SK-N-SH (cell line): ENCODE measurements around the gene DNAJC2. TPM values are rescaled to one million over a fixed set of nuclear protein-coding genes. Genes with fewer than 3 reads are reported as not detected.

ENCODE experiments used
- CTCF ChIA-PET: fragments of 300-600, 350-600 bp; formaldehyde crosslinking; extraction: SDS; loops from one replicate; lab custom pipeline; 2021; lab: Yijun Ruan, JAX
- POLR2A ChIA-PET: fragments of 350-600 bp; sonication (Branson Sonifier 250); formaldehyde crosslinking; extraction: SDS; loops from one replicate; lab custom pipeline; 2020; ENCODE audit warnings: antibody characterized with exemption, inconsistent platforms; lab: Yijun Ruan, JAX
- DNase-seq: peaks from one replicate; pipeline ENCODE4 v3.0.0; 2012
- H2AFZ ChIP-seq: fragments of 200-600 bp; sonication (generic); 2 replicates; pipeline ENCODE4 v1.8.1; 2016; ENCODE audit warnings: antibody characterized with exemption, mild to moderate bottlenecking, low read depth
- H3F3A ChIP-seq: fragments of 200-600 bp; sonication (generic); replicated peaks from 2 replicates; pipeline ENCODE3; 2016; ENCODE audit warnings: antibody characterized with exemption, mild to moderate bottlenecking; ENCODE audit not compliant: insufficient read depth
- H3K27ac ChIP-seq, 2 experiments: fragments of 200-500 bp in 1 of 2; fragments of 200-600 bp in 1 of 2; sonication (Bioruptor generic) in 1 of 2; sonication (generic), shearing (Covaris generic) in 1 of 2; 2 replicates each; pipeline versions ENCODE4 v1.5.1 to v1.6.1; 2014 to 2016; ENCODE audit warnings: low read depth in 2 of 2, inconsistent platforms in 1 of 2, low read length in 1 of 2, mild to moderate bottlenecking in 1 of 2, mixed read lengths in 1 of 2
- H3K27me3 ChIP-seq: fragments of 200-600 bp; sonication (generic), shearing (Covaris generic); 2 replicates; pipeline ENCODE4 v1.6.1; 2016; ENCODE audit warnings: mixed run types; ENCODE audit not compliant: insufficient read depth
- H3K36me3 ChIP-seq, 2 experiments: fragments of 200-500 bp in 1 of 2; fragments of 200-600 bp in 1 of 2; sonication (Bioruptor generic) in 1 of 2; sonication (generic) in 1 of 2; replicated peaks in 1 of 2; 2 replicates each; pipeline versions ENCODE3 to v1.5.1; 2014 to 2016; ENCODE audit warnings: low read length in 1 of 2, mild to moderate bottlenecking in 1 of 2; ENCODE audit not compliant: insufficient read depth in 2 of 2, control insufficient read depth in 1 of 2
- H3K4me1 ChIP-seq, 2 experiments: fragments of 200-500 bp in 1 of 2; fragments of 200-600 bp in 1 of 2; sonication (Bioruptor generic) in 1 of 2; sonication (generic), shearing (Covaris generic) in 1 of 2; 2 replicates each; pipeline versions ENCODE4 v1.5.1 to v1.6.1; 2014 to 2016; ENCODE audit warnings: low read depth in 1 of 2, low read length in 1 of 2, mixed run types in 1 of 2; ENCODE audit not compliant: insufficient read depth in 2 of 2, control insufficient read depth in 1 of 2
- H3K4me2 ChIP-seq: fragments of 200-600 bp; sonication (generic), shearing (Covaris generic); 2 replicates; pipeline ENCODE4 v1.6.1; 2017; ENCODE audit warnings: mixed run types
- H3K4me3 ChIP-seq, 2 experiments: fragments of 200-500 bp in 1 of 2; fragments of 200-600 bp in 1 of 2; sonication (Bioruptor generic) in 1 of 2; sonication (generic), shearing (Covaris generic) in 1 of 2; 2 replicates each; pipeline versions ENCODE4 v1.5.1 to v1.8.1; 2014 to 2016; ENCODE audit warnings: low read depth in 2 of 2, inconsistent platforms in 1 of 2, low read length in 1 of 2, mild to moderate bottlenecking in 1 of 2, mixed read lengths in 1 of 2, moderate library complexity in 1 of 2
- H3K79me2 ChIP-seq: fragments of 200-600 bp; sonication (generic); 2 replicates; pipeline ENCODE4 v1.8.1; 2017; ENCODE audit warnings: mild to moderate bottlenecking; ENCODE audit not compliant: insufficient read depth
- H3K9ac ChIP-seq: fragments of 200-600 bp; sonication (generic); 2 replicates; pipeline ENCODE4 v1.6.1; 2017; ENCODE audit warnings: mixed run types
- H3K9me2 ChIP-seq: fragments of 200-600 bp; sonication (generic); 2 replicates; pipeline ENCODE4 v1.6.1; 2017; ENCODE audit warnings: mixed run types
- H3K9me3 ChIP-seq: fragments of 200-600 bp; sonication (generic); 2 replicates; pipeline ENCODE4 v1.6.1; 2017; ENCODE audit warnings: mixed run types, mild to moderate bottlenecking, moderate library complexity
- H4K20me1 ChIP-seq: fragments of 200-600 bp; sonication (generic); 2 replicates; pipeline ENCODE4 v1.6.1; 2017; ENCODE audit warnings: mild to moderate bottlenecking, mixed run types; ENCODE audit not compliant: insufficient read depth
- CHD2 ChIP-seq: fragments of 150-350 bp; IDR thresholded peaks from 2 replicates; pipeline ENCODE4 v1.6.1; 2018; ENCODE audit warnings: low read length; ENCODE audit not compliant: partially characterized antibody
- ELF1 ChIP-seq: IDR thresholded peaks from 2 replicates; pipeline ENCODE4 v1.4.0; 2012
- EP300 ChIP-seq, 2 experiments: IDR thresholded peaks; 2 replicates each; pipeline versions ENCODE4 v1.4.0 to v1.6.1; 2012; ENCODE audit warnings: borderline replicate concordance in 1 of 2, low read depth in 1 of 2, low read length in 1 of 2
- EZH2phosphoT487 ChIP-seq: fragments of 200-600 bp; sonication (generic); IDR thresholded peaks from 2 replicates; pipeline ENCODE4 v1.6.1; 2017; ENCODE audit warnings: low read depth, mixed run types, mild to moderate bottlenecking, antibody characterized with exemption, moderate library complexity, borderline replicate concordance
- FOXJ3 ChIP-seq: sonication (generic); formaldehyde crosslinking; IDR thresholded peaks from 2 replicates; pipeline ENCODE4 v1.5.1; 2020; ENCODE audit warnings: mild to moderate bottlenecking, missing genetic modification reagents
- GABPA ChIP-seq: IDR thresholded peaks from 2 replicates; pipeline ENCODE4 v1.4.0; 2012; ENCODE audit warnings: low read depth, mild to moderate bottlenecking
- JUND ChIP-seq: IDR thresholded peaks from 2 replicates; pipeline ENCODE4 v1.4.0; 2012
- MEF2A ChIP-seq: IDR thresholded peaks from 2 replicates; pipeline ENCODE4 v1.4.0; 2012; ENCODE audit warnings: low read depth, borderline replicate concordance
- POLR2AphosphoS5 ChIP-seq: IDR thresholded peaks from 2 replicates; pipeline ENCODE4 v1.6.1; 2012; ENCODE audit warnings: low read depth, low read length
- RAD21 ChIP-seq: IDR thresholded peaks from 2 replicates; pipeline ENCODE4 v1.6.1; 2012; ENCODE audit warnings: mild to moderate bottlenecking, low read length
- RCOR1 ChIP-seq: fragments of 150-350 bp; IDR thresholded peaks from 2 replicates; pipeline ENCODE4 v1.6.1; 2017; ENCODE audit warnings: antibody characterized with exemption, low read length
- SMC3 ChIP-seq: IDR thresholded peaks from 2 replicates; pipeline ENCODE4 v1.6.1; 2012; ENCODE audit warnings: low read depth, low read length, improper control_type of control experiment
- TAF1 ChIP-seq: IDR thresholded peaks from 2 replicates; pipeline ENCODE4 v1.6.1; 2012; ENCODE audit warnings: low read depth, mild to moderate bottlenecking, low read length, moderate library complexity, borderline replicate concordance
- TCF12 ChIP-seq: IDR thresholded peaks from 2 replicates; pipeline ENCODE4 v1.4.0; 2012
- TEAD4 ChIP-seq: IDR thresholded peaks from 2 replicates; pipeline ENCODE4 v1.4.0; 2012; ENCODE audit warnings: mild to moderate bottlenecking, borderline replicate concordance; ENCODE audit not compliant: insufficient read depth
- YY1 ChIP-seq: IDR thresholded peaks from 2 replicates; pipeline ENCODE4 v1.4.0; 2012; ENCODE audit warnings: low read depth, mild to moderate bottlenecking
- WGBS: methylation state at CpG from one replicate; pipeline ENCODE4 v1.1.6; 2017; ENCODE audit warnings: low lambda C conversion rate; 5-methylcytosine and 5-hydroxymethylcytosine counted together
- polyA plus RNA-seq, 3 experiments: library from polyadenylated mRNA; depleted of rRNA; stranded (reverse); fragments of >200 nt; gene quantifications; 2 replicates each; pipeline ENCODE4 v1.2.3, GENCODE V29; 2012
- TF ChIP-seq, protein P1 (sequence below): IDR thresholded peaks from 2 replicates; pipeline ENCODE4 v1.4.0; 2012; ENCODE audit warnings: low read depth
- TF ChIP-seq, protein P2 (sequence below): IDR thresholded peaks from 2 replicates; pipeline ENCODE4 v1.6.1; 2012; ENCODE audit warnings: mild to moderate bottlenecking, low read depth, low read length, moderate library complexity
- TF ChIP-seq, protein P3 (sequence below): IDR thresholded peaks from 2 replicates; pipeline ENCODE4 v1.4.0; 2012; ENCODE audit warnings: low read depth, borderline replicate concordance
- TF ChIP-seq, protein P4 (sequence below): fragments of 200-600 bp; sonication (generic); IDR thresholded peaks from 2 replicates; pipeline ENCODE4 v1.6.1; 2017; ENCODE audit warnings: antibody characterized with exemption, mild to moderate bottlenecking, moderate library complexity

DNAJC2 gene
- polyA plus RNA-seq, 1 of the 3 experiments (the other 2 are of a cell fraction), result 18.9 TPM

DNA sequence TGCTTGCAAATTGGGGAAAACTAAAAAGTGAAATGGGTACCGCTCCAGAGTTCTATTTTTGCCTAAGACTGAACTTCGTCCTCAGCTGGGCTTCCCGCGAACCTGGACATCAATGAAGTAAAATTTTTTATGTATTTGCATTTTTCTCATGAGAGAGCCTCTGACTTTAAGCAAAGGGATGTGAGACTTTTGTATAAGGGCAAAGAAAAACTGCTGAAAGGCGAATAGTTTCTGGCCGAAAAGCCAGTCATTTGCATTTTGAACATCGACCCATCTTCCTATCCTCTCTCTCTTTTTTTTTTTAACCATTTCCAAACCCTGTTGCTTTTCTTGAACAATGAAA lies 46.8 kb downstream of the DNAJC2 start:
- Histone ChIP-seq H3K79me2 (peaks cover 51% of the 10 kb centered on the region), H3K4me1 (peaks cover 7 to 15% of the 10 kb centered on the region in 2 experiments; a peak in 2 of 4 replicates), H3K27ac (peak overlapping the region; percentile 78 to 89), H3K4me2 (peak overlapping the region; percentile 90), H3K9me3 (no peaks in the 10 kb centered on the region), H2AFZ (peak overlapping the region; percentile 100), H3K27me3 (no peaks in the 10 kb centered on the region), H3K9me2 (no peaks in the 10 kb centered on the region), H3K4me3 (peak overlapping the region; percentile 89 to 95), H3F3A (peaks cover 11% of the 10 kb centered on the region), H3K9ac (peak overlapping the region; percentile 88), H3K36me3 (peaks cover 38 to 42% of the 10 kb centered on the region in 2 experiments), H4K20me1 (no peaks in the 10 kb centered on the region)
- TF ChIP-seq EP300 (IDR thresholded peaks at IDR 0.05; ENCODE audit: borderline replicate concordance in 1 of 2, low read depth in 1 of 2, low read length in 1 of 2) (no peak), TEAD4 (no peak), EZH2phosphoT487 (no peak), GABPA (no peak), POLR2AphosphoS5 (no peak)
- 0% methylated on average over 7 of the region's 7 CpGs for WGBS
- POLR2A ChIA-PET, result interaction anchor here (1.9 kb wide), 1 partner anchor 12 kb away, joined by 6 read pairs; no protein-coding TSS in a partner anchor
- CTCF ChIA-PET, result interaction anchor here (0.9 to 2.6 kb wide), 9 partner anchors 9 to 208 kb away, joined by 3 to 17 read pairs (median 3); no protein-coding TSS in a partner anchor
- DNase-seq, result no peak

DNA sequence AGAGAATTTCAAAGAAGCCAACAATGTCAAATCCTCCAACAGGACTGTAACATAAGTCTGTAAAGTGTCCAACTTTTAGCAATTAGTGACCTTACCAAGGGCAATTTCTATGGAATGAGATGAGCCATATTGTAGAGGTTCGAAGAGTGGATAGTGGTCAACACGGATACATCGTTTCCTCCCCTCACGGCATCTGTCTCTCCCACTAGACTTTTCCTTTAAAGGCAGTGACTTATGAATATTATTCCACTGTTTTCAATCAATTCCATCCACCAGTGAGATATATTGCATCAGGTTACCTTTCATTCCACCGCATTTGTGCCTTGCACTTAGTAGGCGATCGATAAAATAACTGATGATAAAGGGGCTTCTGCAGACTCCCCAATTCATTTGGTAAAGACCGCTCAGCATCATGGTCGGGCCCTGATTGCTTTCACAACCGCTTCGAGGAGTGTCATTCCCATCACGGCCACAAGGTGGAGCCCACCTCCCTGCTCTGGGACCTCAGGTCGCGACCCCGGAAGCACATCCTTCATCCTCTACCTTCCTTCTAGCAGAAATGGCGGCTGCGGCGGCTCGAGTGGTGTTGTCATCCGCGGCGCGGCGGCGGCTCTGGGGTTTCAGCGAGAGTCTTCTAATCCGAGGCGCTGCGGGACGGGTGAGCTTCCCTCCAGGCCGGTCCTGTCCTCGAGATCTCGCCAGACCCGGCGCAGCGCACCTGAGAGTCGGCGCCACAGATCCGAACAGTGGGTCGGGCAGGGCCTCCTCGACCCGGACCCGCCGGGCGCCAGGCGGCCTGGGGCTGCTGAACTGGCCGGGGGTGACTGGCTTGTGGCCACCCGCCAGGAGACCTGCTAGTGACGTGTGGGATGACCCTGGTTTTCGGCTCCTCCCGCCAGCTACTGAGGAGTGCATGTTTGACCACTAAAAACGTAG lies 47.4 kb downstream of the DNAJC2 start, which contains the start of gene PMPCB:
Gene PMPCB (plus strand): TSS at position 535 of the 936 bp plus-strand sequence. CDS start 25 bp downstream, at position 560.
- CTCF ChIA-PET, result interaction anchor here (0.9 to 2.6 kb wide), 12 partner anchors 9 to 207 kb away, joined by 3 to 17 read pairs (median 3); no protein-coding TSS in a partner anchor
- POLR2A ChIA-PET, result no interaction called here
- no peaks in the 10 kb centered on the region for H3K27me3 ChIP-seq
- no peaks in the 10 kb centered on the region for H4K20me1 ChIP-seq
- H3K4me3 ChIP-seq, result peak within 1 kb of the TSS; percentile 89 to 95
- peaks cover 11% of the 10 kb centered on the region for H3F3A ChIP-seq
- WGBS, result 8% methylated on average over 27 of the region's 52 CpGs
- no peaks in the 10 kb centered on the region for H3K9me2 ChIP-seq
- peak within 1 kb of the TSS; percentile 90 for H3K4me2 ChIP-seq
- peaks cover 7 to 15% of the 10 kb centered on the region in 2 experiments; a peak in 2 of 4 replicates for H3K4me1 ChIP-seq
- H2AFZ ChIP-seq, result peak within 1 kb of the TSS; percentile 100
- DNase-seq, result peak; percentile 96
- peak within 1 kb of the TSS; percentile 78 to 89 for H3K27ac ChIP-seq
- H3K9me3 ChIP-seq, result no peaks in the 10 kb centered on the region
- H3K36me3 ChIP-seq, result peaks cover 33 to 35% of the 10 kb centered on the region in 2 experiments
- peak within 1 kb of the TSS; percentile 88 for H3K9ac ChIP-seq
- peaks cover 46% of the 10 kb centered on the region for H3K79me2 ChIP-seq
- TF ChIP-seq RAD21, result peak; percentile 73
- peak; percentile 88 for TF ChIP-seq ELF1
- TF ChIP-seq, protein P1, sequence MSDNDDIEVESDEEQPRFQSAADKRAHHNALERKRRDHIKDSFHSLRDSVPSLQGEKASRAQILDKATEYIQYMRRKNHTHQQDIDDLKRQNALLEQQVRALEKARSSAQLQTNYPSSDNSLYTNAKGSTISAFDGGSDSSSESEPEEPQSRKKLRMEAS, result peak; percentile 90
- TF ChIP-seq EP300 (IDR thresholded peaks at IDR 0.05; ENCODE audit: borderline replicate concordance in 1 of 2, low read depth in 1 of 2, low read length in 1 of 2), result peak in 1 of 2 experiments; percentile 31; a peak in 1 of 4 replicates
- peak; percentile 98 for TF ChIP-seq TAF1
- TF ChIP-seq TCF12, result peak; percentile 40; the same call in 1 of the 2 replicates
- TF ChIP-seq MEF2A, result no peak
- no peak for TF ChIP-seq FOXJ3
- TF ChIP-seq, protein P2, sequence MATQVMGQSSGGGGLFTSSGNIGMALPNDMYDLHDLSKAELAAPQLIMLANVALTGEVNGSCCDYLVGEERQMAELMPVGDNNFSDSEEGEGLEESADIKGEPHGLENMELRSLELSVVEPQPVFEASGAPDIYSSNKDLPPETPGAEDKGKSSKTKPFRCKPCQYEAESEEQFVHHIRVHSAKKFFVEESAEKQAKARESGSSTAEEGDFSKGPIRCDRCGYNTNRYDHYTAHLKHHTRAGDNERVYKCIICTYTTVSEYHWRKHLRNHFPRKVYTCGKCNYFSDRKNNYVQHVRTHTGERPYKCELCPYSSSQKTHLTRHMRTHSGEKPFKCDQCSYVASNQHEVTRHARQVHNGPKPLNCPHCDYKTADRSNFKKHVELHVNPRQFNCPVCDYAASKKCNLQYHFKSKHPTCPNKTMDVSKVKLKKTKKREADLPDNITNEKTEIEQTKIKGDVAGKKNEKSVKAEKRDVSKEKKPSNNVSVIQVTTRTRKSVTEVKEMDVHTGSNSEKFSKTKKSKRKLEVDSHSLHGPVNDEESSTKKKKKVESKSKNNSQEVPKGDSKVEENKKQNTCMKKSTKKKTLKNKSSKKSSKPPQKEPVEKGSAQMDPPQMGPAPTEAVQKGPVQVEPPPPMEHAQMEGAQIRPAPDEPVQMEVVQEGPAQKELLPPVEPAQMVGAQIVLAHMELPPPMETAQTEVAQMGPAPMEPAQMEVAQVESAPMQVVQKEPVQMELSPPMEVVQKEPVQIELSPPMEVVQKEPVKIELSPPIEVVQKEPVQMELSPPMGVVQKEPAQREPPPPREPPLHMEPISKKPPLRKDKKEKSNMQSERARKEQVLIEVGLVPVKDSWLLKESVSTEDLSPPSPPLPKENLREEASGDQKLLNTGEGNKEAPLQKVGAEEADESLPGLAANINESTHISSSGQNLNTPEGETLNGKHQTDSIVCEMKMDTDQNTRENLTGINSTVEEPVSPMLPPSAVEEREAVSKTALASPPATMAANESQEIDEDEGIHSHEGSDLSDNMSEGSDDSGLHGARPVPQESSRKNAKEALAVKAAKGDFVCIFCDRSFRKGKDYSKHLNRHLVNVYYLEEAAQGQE, result peak; percentile 71; the same call in 1 of the 2 replicates
- peak; percentile 80 for TF ChIP-seq SMC3
- TF ChIP-seq RCOR1, result 0 out of 2 replicates have a peak, but pooled peaks have one; percentile 14
- TF ChIP-seq YY1, result peak; percentile 99
- TF ChIP-seq JUND, result no peak
- TF ChIP-seq POLR2AphosphoS5, result peak; percentile 98
- TF ChIP-seq, protein P3, sequence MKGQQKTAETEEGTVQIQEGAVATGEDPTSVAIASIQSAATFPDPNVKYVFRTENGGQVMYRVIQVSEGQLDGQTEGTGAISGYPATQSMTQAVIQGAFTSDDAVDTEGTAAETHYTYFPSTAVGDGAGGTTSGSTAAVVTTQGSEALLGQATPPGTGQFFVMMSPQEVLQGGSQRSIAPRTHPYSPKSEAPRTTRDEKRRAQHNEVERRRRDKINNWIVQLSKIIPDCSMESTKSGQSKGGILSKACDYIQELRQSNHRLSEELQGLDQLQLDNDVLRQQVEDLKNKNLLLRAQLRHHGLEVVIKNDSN, result no peak
- TF ChIP-seq, protein P4, sequence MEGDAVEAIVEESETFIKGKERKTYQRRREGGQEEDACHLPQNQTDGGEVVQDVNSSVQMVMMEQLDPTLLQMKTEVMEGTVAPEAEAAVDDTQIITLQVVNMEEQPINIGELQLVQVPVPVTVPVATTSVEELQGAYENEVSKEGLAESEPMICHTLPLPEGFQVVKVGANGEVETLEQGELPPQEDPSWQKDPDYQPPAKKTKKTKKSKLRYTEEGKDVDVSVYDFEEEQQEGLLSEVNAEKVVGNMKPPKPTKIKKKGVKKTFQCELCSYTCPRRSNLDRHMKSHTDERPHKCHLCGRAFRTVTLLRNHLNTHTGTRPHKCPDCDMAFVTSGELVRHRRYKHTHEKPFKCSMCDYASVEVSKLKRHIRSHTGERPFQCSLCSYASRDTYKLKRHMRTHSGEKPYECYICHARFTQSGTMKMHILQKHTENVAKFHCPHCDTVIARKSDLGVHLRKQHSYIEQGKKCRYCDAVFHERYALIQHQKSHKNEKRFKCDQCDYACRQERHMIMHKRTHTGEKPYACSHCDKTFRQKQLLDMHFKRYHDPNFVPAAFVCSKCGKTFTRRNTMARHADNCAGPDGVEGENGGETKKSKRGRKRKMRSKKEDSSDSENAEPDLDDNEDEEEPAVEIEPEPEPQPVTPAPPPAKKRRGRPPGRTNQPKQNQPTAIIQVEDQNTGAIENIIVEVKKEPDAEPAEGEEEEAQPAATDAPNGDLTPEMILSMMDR, result peak; percentile 98
- TF ChIP-seq CHD2, result peak; percentile 96
